Measurements from ENCODE around the gene SLC7A7.

The SLC7A7 gene

DNA sequence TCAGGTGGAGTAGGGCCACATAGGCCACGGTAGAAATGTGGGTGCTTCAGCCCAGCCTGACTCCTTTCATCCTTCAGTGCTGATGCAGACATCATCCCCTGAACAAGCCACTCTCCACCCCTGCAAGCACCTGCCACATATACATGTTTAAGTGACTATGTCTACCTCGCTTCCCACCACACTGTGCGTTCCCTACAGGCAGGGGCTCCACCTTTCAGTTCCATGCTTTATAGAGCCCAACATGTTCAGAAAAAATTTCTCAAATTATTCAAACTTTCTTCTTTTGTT is 11.6 kb downstream of the SLC7A7 start:
- no peaks in the 10 kb centered on the region for H3K9me3 ChIP-seq (replicated peaks; ENCODE audit: insufficient read depth, low read length)
- H3K9ac ChIP-seq (ENCODE audit: low read length), result no peak overlapping the region
- no peaks in the 10 kb centered on the region for H3K4me1 ChIP-seq (ENCODE audit: low read length)
- no peak overlapping the region for H3K4me3 ChIP-seq (ENCODE audit: low read length)
- H3K27me3 ChIP-seq (replicated peaks; ENCODE audit: insufficient read depth, low read length), result no peaks in the 10 kb centered on the region
- no peak overlapping the region for H3K4me2 ChIP-seq (ENCODE audit: low read depth, low read length)
- H3K9me2 ChIP-seq (replicated peaks; ENCODE audit: insufficient read depth, low read length), result no peaks in the 10 kb centered on the region
- no peak for TF ChIP-seq EZH2 (optimal IDR thresholded peaks at IDR 0.05; ENCODE audit: low read depth, low read length)
- no peak for TF ChIP-seq EZH2phosphoT487 (IDR thresholded peaks at IDR 0.05; ENCODE audit: low read length)
- TF ChIP-seq, protein P1, sequence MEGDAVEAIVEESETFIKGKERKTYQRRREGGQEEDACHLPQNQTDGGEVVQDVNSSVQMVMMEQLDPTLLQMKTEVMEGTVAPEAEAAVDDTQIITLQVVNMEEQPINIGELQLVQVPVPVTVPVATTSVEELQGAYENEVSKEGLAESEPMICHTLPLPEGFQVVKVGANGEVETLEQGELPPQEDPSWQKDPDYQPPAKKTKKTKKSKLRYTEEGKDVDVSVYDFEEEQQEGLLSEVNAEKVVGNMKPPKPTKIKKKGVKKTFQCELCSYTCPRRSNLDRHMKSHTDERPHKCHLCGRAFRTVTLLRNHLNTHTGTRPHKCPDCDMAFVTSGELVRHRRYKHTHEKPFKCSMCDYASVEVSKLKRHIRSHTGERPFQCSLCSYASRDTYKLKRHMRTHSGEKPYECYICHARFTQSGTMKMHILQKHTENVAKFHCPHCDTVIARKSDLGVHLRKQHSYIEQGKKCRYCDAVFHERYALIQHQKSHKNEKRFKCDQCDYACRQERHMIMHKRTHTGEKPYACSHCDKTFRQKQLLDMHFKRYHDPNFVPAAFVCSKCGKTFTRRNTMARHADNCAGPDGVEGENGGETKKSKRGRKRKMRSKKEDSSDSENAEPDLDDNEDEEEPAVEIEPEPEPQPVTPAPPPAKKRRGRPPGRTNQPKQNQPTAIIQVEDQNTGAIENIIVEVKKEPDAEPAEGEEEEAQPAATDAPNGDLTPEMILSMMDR (IDR thresholded peaks at IDR 0.05; ENCODE audit: low read length), result no peak
- H2AFZ ChIP-seq (ENCODE audit: low read length), result no peak overlapping the region
- no peaks in the 10 kb centered on the region for H3K36me3 ChIP-seq (replicated peaks; ENCODE audit: insufficient read depth, low read length)
- no peak for DNase-seq
- H3K27ac ChIP-seq (ENCODE audit: low read length), result no peak overlapping the region
- H4K20me1 ChIP-seq (ENCODE audit: insufficient read depth, low read length), result no peaks in the 10 kb centered on the region
- no peaks in the 10 kb centered on the region for H3F3A ChIP-seq (ENCODE audit: insufficient read depth, low read length)
- no peaks in the 10 kb centered on the region for H3K79me2 ChIP-seq (ENCODE audit: low read length)

DNA sequence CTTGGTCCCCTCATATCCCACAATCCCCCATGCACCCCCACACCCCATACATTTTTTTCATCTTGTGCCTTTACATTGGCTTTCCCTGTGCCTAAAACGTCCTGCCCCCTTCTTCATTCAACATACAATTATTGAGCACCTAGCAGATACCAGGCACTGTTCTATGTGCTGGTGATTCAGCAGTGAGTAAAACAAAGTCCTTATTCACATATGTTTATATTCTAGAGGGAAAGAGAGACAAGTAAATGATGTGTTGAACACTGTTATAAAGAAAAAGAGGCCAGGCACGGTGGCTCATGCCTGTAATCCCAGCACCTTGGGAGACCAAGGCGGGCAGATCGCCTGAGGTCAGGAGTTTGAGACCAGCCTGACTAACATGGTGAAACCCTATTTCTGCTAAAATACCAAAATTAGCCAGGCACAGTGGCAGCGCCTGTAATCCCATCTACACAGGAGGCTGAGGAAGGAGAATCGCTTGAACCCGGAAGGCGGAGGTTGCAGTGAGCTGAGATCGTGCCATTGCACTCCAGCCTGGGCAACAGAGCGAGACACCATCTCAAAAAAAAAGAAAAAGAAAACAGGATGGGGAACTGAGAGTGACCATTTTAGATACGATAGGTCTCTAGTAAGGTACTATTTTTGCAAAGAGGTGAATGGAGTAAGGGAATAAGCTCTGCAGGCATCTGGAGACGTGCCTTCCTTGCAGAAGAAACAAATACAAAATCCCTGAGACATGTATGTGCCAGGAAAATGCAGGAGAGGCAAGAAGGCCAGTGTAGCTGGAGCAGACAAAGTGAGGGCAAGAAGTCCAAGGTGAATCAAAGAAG is 12.2 kb downstream of the SLC7A7 start:
- TF ChIP-seq, protein P1 (IDR thresholded peaks at IDR 0.05; ENCODE audit: low read length), result no peak
- TF ChIP-seq EZH2phosphoT487 (IDR thresholded peaks at IDR 0.05; ENCODE audit: low read length) (no peak), EZH2 (optimal IDR thresholded peaks at IDR 0.05; ENCODE audit: low read depth, low read length) (no peak)
- H3K9ac ChIP-seq (ENCODE audit: low read length), result no peak overlapping the region
- H3K9me2 ChIP-seq (replicated peaks; ENCODE audit: insufficient read depth, low read length), result no peaks in the 10 kb centered on the region
- H3K27me3 ChIP-seq (replicated peaks; ENCODE audit: insufficient read depth, low read length), result no peaks in the 10 kb centered on the region
- no peak overlapping the region for H3K4me3 ChIP-seq (ENCODE audit: low read length)
- H3K36me3 ChIP-seq (replicated peaks; ENCODE audit: insufficient read depth, low read length), result no peaks in the 10 kb centered on the region
- no peaks in the 10 kb centered on the region for H3K79me2 ChIP-seq (ENCODE audit: low read length)
- H3K4me2 ChIP-seq (ENCODE audit: low read depth, low read length), result no peak overlapping the region
- no peaks in the 10 kb centered on the region for H3F3A ChIP-seq (ENCODE audit: insufficient read depth, low read length)
- H2AFZ ChIP-seq (ENCODE audit: low read length), result no peak overlapping the region
- H3K4me1 ChIP-seq (ENCODE audit: low read length), result no peaks in the 10 kb centered on the region
- DNase-seq, result no peak
- no peak overlapping the region for H3K27ac ChIP-seq (ENCODE audit: low read length)
- H3K9me3 ChIP-seq (replicated peaks; ENCODE audit: insufficient read depth, low read length), result no peaks in the 10 kb centered on the region
- no peaks in the 10 kb centered on the region for H4K20me1 ChIP-seq (ENCODE audit: insufficient read depth, low read length)

DNA sequence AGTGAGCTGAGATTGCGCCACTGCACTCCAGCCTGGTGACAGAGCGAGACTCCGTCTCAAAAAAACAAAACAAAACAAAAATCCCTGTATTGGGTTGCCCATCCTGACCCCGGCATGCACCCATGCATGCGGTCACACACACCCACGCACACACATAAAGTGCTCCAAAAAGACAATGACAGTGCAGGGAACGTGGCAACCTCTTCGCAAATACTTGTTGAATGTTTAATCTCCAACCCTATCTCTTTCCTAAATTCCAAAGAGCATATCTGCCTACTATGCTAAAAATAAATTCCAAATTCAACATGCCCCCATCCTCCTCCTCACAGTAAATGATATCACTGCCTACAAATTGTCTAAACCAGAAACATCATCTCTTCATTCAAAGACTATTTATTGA is 13.5 kb downstream of the SLC7A7 start:
- Histone ChIP-seq H3K9ac (ENCODE audit: low read length) (no peak overlapping the region), H3K27me3 (replicated peaks; ENCODE audit: insufficient read depth, low read length) (no peaks in the 10 kb centered on the region), H3K27ac (ENCODE audit: low read length) (no peak overlapping the region)

More for the DNA sequence above, 13.5 kb downstream of the SLC7A7 start:
- H3K4me1 ChIP-seq (ENCODE audit: low read length), result no peaks in the 10 kb centered on the region
- H4K20me1 ChIP-seq (ENCODE audit: insufficient read depth, low read length), result no peaks in the 10 kb centered on the region
- no peak for DNase-seq
- H3K79me2 ChIP-seq (ENCODE audit: low read length), result no peaks in the 10 kb centered on the region
- no peaks in the 10 kb centered on the region for H3K9me2 ChIP-seq (replicated peaks; ENCODE audit: insufficient read depth, low read length)
- H2AFZ ChIP-seq (ENCODE audit: low read length), result no peak overlapping the region
- no peaks in the 10 kb centered on the region for H3F3A ChIP-seq (ENCODE audit: insufficient read depth, low read length)
- H3K36me3 ChIP-seq (replicated peaks; ENCODE audit: insufficient read depth, low read length), result no peaks in the 10 kb centered on the region
- H3K4me3 ChIP-seq (ENCODE audit: low read length), result no peak overlapping the region
- TF ChIP-seq EZH2phosphoT487 (IDR thresholded peaks at IDR 0.05; ENCODE audit: low read length) (no peak), EZH2 (optimal IDR thresholded peaks at IDR 0.05; ENCODE audit: low read depth, low read length) (no peak)
- TF ChIP-seq, protein P1 (IDR thresholded peaks at IDR 0.05; ENCODE audit: low read length), result no peak
- H3K9me3 ChIP-seq (replicated peaks; ENCODE audit: insufficient read depth, low read length), result no peaks in the 10 kb centered on the region
- H3K4me2 ChIP-seq (ENCODE audit: low read depth, low read length), result no peak overlapping the region
